Cardiac septum (tissue), 1 donor: ENCODE data around the gene SLC25A26. TPM values are rescaled to one million over a fixed set of nuclear protein-coding genes. Genes with fewer than 3 reads are reported as not detected.

Experiments
- DNase-seq: peaks from one replicate; pipeline ENCODE4 v3.0.0-alpha.2; 2020; ENCODE audit warnings: low spot score
- intact Hi-C: fragments of 100-400 bp; cut with DNase I; formaldehyde crosslinking; loops from one replicate; pipeline ENCODE4 v1.14.0; 2022
- total RNA-seq: library from RNA; stranded (reverse); fragmentation: NEBNext Ultra II Directional; extraction: Animal tissue kit (Norgen Biotek cat#: 25700); gene quantifications from one replicate; pipeline ENCODE4 v1.2.1, GENCODE V29; 2021
- donor health status: DM: no; HTN: no; CAD: no.

SLC25A26 gene
- total RNA-seq, 1 donor from 2014 or later = 18.6 TPM

DNA sequence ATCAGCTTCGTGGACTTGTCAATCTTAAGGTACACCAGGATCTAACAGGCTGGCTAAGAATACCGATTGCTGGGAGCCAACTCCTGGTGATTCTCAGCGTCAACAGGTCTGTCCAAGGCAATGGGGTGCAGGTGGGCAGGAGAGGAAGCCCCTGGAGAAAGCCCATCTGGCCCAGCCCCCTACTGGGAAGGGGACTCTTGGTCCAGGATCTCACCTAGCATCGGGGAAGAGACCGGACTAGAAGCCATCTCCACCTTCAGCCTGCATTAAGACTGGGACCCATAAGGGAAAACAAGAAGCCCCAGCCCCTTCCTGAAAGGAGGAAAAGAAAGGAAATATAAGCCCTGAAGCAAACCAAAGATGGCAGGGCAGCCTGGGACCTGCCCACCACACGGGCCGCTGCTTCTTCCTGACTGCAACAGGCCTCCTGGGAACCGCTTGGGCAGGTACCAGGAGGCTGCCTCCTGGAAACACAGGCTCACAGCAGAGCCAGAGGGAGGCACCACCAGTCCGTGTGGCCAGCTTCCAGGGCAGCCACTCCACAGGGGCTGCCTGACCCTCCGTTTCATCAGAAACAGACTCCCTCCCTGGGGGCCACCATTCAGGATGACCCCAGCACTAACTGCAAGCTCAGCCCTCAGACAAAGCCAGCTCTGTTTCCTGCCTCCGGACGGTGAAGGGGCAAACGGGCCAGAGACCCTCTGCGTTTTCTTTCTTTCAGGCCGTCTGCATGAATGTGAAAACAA, 179.8 kb downstream of the SLC25A26 start:
- intact Hi-C loops = loop anchor here (10.0 kb wide), 1 partner anchor 126 kb away; no protein-coding TSS in a partner anchor
- peak; percentile 58 for DNase-seq

DNA sequence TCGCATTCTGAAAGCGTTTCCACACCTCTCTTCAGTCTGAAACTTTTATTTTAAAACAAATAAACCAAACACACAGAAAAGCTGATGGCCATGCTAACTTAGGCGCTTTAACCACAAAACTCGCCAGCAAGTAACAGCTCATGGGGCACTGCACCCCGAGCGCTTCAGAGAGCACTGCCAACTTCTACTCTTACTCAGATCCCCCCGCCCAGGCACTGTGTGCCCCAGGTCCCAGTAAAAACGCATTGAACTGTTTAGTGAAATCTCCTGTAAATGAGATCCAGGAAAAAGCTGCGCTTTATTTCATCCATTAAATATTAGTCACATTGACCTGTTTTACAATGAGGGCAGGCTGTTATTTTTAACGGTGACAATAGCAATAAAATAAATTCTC, 180.4 kb downstream of the SLC25A26 start:
- intact Hi-C loops = loop anchor here (10.0 kb wide), 1 partner anchor 126 kb away; no protein-coding TSS in a partner anchor
- DNase-seq = peak; percentile 22

DNA sequence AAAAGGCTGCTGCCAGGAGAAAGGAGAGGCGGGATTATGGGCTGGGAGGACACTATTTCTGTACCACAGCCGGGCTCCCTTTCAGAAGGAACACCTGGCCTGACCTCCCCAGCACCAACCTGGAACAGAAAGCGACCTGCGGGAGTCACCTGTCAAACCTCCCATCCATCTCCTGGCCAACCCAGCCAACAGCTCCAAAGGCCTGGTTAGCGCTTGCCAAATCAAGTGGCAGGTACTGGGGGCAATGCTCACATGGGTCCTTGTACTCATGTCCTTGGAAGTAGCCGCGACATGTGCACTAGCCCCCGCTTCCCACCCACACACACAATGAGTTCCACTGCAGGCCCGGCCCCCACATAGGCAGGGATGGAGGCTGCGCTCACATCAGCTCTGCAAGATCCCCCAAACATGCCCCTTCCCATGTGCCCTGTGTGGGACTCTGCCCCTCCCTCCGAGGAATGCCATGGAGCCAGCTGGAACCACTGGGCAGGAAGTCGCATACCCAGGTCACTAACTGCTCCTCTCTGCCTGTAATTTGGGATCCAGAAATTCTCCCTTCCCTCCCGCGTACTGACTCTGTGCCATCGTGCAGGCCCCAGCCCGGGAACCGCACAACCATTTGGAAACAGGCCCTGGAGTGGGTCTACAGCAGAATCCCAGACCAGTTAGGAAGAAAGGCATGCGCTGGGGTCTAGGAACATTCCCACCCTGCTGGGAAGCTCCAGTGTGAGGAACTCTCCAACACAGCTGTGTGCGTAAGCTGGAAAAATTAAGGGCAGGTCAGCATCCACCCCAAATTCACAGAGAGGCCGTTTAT, 181.1 kb downstream of the SLC25A26 start:
- intact Hi-C loops = loop anchor here (10.0 kb wide), 1 partner anchor 127 kb away; no protein-coding TSS in a partner anchor
- DNase-seq = peak; percentile 63

DNA sequence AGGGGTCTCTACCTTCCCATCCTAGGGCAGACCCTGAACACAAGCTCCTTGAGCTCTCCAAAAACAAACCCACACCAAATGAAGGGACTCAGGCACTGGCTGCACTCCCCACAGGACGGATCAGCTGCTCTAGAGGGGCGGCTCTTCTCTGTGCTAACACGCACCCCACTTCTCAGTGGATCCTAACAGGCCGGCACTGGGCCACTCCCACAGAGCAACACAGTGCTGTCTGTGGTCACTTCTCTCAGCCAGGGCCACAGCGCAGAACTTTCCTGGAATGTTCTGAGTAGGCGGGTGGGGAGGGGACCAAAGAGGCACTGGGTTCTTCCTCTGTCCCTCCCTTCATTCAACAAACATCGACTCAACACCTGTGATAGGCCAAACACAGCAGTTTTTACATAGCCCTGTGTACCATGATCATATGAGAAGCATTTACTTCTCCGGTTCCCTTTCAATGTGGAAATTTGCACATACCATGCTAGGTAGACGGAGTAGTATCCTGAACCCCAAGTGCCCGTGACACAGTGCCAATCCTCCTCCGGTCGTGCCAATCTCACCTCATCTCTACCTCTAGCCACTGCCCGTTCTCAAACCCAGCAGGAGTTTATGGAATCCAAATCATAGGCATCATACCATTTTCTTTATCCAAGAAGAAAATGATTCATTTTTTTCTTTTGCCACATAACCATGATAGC, 181.9 kb downstream of the SLC25A26 start:
- peak; percentile 63 for DNase-seq
- intact Hi-C loops = loop anchor here (10.0 kb wide), 1 partner anchor 128 kb away; no protein-coding TSS in a partner anchor

DNA sequence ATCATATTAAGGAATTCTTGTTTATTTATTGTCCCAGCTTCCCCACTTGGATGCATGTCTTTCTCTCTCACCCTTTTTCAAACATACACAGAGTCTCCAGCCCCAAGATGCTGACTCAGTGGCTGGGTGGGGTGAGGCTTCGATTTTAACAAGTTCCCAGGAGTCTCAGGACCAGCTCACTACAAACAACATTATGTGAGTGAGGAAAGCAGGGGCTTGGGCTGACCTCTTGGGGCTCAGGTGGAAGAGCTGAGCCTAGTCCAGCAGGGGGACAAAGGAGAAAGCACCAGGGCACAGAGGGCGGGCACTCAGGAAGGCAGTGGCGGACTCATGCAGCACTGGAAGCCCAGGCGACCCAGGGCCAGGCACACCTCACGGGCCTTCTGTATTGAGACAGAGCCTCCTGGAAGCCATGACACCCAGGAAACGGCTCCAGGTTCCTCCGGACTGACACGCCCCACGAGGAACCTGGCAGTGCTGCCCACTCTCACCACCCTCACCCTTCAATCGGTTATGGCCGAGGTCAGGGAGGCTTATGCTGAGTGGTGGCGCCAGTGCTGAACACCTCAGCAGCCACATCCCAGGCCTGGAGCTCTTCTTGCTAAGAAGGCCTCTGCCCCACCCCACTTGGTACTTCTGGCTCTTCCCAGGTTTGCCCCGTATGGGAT, 182.7 kb downstream of the SLC25A26 start:
- DNase-seq = peak; percentile 71
- intact Hi-C loops = loop anchor here (10.0 kb wide), 1 partner anchor 129 kb away; no protein-coding TSS in a partner anchor

DNA sequence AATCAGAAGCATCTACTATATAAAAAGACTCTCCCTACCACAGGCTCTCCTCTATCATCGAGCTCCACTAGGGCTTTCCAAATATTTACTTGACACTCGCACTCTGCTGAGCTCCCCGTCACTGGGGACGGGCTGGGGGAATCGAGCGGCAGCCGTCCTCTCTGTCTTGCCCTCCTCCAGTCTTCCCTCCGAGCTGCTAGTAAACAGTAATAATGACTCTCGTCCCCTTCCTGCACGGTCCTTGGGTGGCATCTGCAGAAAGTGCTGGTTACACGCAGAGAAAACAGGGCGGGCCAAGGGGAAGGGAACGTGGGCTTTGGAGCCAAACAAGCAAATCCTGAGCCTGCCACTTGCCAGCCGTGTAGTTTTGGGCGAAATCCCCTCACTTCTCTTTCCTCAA, 183.4 kb downstream of the SLC25A26 start:
- intact Hi-C loops = loop anchor here (10.0 kb wide), 1 partner anchor 129 kb away; no protein-coding TSS in a partner anchor
- DNase-seq = peak; percentile 29

DNA sequence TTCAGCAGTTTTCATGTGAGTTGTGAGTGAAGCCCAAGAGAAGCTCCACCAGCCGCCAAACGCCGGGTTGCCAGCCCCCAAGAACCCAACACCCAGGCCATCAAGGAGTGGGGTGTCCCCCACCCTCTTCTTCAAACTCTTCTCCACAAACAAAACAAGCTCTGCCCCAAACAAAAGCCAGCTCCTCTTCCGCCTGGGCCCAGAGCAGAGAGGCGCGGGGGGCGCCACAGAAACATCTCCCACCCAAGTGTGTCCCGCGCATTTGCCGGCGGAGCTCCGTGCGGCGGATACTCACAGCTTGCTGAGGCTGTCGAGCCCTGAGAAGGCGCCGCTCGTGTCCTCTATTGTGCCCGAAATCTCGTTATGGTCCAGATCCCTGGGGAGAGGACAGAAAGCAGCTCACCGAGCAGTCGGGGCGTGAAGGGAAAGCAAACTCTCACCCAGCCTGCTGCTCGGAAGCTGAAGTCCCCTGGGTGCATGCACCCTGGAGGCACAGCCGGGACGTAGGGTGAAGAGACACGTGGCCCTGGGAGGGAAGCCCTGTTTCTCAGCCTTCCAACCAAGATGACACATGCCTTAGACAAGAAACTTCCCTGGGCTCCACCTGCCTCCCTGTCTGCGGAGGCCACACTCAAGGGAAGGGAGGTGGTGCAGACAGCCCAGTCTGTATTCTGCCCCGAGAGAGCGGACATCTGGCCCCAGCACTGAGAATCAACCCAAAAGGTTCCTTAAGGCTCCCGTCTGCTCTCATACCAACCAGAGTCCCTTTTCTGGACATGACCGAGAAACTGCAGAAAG, 184.3 kb downstream of the SLC25A26 start:
- peak; percentile 70 for DNase-seq
- intact Hi-C loops = loop anchor here (5.0 to 10.0 kb wide), 4 partner anchors 37 to 267 kb away; no protein-coding TSS in a partner anchor

DNA sequence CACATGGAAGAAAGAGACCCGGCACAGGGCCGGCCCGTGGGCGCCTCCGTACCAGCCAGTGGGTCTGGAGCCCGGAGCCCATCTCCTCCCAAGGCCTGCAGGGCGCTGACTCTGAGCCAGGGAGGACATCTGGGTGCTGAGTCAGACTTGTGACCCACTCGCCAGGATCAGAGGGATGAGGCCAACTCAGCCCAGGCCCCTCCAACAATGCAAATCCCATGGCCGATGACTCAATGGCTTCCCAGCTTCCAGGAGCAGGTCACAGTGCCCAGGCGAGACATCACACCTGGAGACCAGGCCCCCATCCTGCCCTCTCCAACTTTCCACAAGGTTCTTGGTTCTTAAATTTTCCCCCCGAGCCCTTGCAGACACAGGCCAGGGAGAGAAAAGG, 184.9 kb downstream of the SLC25A26 start:
- DNase-seq = peak; percentile 62
- intact Hi-C loops = loop anchor here (2.0 to 10.0 kb wide), 6 partner anchors 37 to 411 kb away; partner anchors contain the start of gene LRIG1

DNA sequence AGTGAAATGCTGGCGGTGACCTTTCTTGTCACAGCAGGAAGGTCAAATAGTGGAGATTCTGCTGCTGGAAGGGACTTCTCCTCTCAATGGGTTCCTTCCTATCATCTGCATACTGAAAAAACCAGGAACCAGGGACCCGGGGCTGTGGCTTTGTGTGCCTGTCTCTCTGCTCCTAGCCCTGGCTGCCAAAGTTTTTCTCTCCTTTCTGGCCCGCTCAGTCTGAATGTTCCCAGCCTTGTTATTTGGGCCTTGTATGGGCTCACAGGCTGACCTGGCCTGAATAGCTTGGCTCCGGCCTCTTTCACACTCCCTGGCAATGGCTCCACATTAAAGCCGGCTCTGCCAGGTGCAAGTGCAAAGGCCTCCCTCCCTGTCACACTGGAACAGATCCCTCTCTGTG, 185.4 kb downstream of the SLC25A26 start:
- peak; percentile 69 for DNase-seq
- intact Hi-C loops = loop anchor here (2.0 to 10.0 kb wide), 6 partner anchors 36 to 411 kb away; partner anchors contain the start of gene LRIG1

DNA sequence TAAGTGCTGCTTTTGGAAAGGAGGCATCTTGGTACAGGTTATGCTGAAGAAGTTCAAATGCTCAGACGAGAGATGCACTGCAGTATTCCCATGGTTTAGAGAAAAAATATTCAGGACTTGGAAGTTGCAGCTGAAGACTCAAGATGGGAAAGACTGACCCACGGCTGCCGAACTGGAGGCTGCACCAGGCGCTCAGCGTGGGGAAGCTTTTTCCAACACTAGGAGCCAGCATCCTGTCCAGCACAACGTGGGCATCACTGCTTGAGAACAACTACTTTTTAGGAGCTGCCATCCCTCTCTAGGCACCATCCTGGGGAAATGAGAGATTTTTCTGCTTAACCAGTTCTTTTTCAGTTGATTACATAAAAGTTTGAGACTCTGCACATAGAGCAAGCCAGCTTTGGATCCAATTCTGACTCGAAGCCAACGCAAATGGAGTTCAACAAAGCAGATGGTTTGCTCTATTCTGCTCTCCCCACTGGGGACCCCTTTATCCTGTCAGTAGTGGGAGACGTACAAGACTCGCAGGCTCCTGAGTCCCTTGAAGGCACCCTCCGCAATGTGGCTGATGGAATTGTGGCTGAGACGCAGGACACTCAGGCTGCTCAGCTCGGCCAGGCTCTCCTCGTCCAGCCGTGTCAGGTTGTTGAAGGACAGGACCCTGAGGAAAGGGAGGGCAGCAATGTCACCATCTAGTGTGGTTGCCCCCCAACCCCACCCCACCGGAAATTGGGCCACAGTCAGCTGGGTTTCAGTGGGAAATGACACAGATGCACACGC, 186.2 kb downstream of the SLC25A26 start:
- intact Hi-C loops = loop anchor here (2.0 to 10.0 kb wide), 6 partner anchors 35 to 410 kb away; partner anchors contain the start of gene LRIG1

DNA sequence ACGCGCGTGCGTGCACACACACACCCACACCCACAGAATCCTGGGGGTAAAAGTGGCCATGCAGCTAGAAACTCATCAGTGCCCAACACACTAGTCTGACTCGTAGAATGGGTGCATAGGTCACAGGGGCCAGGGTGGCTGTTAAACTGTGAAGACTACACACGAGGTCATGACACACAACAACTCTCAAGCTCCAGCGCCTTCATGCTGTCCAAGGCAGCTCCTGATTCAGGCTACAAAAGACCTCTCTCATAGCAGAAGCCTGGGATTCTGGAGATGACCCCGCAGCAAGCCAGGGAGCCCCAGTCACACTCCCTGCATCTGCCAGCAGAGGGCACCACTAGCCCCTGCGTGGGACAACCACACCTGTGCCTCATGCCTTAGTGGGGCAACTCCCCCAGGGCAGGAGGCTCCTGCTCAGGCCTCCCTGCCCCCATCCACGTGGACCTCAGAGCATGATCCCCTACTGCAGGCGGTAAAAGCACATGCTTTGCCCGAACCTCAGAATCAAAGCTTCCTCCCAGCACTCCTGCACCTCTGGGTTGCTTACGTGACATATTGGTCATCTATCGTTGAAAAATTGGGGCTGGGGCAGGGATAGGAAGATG, 186.9 kb downstream of the SLC25A26 start:
- DNase-seq = peak; percentile 90
- intact Hi-C loops = loop anchor here (2.0 to 10.0 kb wide), 6 partner anchors 35 to 409 kb away; partner anchors contain the start of gene LRIG1

More for the DNA sequence above, 186.2 kb downstream of the SLC25A26 start:
- peak; percentile 61 for DNase-seq

DNA sequence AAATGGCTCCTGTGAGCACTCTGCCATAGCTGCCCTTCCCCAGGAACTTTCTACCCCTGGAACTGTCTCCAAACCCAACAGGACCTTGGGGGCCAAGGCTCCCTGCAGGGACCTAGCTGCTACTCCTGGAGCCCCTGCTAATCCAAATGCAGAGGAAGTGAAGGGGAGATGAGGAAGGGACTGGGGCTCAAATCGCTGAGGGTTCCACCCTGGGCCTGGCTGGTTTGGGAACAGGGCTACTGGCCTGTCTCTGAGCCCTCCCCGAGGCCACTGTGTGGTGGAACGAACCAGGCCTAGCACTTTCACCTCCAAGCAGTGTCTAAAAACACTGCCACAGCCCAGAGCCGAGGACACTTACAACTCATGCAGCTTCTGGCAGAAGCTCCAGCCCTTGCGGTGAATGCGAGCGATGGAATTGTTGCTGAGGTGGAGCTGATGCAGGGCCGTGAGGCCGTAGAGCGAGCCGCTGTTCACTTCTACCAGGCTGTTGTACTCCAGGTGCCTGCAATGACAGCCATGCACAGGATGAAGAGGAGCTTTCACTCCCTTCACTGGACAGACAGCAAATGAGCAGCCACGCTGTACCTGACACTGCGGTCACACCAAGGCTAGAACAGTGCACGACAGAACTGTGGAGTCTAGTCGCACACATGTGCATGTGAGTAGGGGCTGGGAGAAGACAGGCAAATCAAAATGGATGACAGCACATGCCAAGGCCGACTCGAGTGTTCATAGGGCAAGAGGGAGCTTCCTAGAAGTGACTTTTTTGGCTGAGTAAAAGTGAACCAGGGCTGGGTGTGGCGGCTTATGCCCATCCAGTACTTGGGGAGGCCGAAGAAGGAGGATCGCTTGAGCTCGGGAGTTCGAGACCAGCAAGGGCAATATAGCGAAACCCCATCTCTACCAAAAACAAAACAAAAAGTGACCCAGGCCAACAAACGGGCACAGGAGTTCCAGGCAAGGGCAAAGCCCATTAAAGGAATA, 189.3 kb downstream of the SLC25A26 start:
- intact Hi-C loops = loop anchor here (5.0 to 10.0 kb wide), 4 partner anchors 32 to 262 kb away; no protein-coding TSS in a partner anchor
- peak; percentile 71 for DNase-seq

DNA sequence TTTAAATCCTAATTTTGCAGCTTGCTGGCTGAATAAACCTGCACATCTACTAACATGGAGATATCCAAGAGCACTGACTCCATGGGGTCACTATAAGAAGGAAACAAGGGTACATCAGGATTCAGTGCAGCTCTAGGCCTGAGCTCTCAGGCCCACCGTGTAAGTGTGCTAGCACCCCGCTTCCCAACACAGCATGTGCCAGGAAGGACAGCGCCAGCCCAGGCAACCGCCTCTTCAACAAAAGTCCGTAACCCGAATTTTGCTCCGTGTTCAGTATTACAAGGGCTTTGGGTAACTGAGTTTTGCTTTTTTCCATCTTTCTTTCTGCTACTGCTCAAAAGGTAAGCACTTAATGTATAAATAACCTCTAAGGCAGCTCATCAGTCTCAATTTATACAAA, 190.2 kb downstream of the SLC25A26 start:
- peak; percentile 15 for DNase-seq
- intact Hi-C loops = no loop called here

DNA sequence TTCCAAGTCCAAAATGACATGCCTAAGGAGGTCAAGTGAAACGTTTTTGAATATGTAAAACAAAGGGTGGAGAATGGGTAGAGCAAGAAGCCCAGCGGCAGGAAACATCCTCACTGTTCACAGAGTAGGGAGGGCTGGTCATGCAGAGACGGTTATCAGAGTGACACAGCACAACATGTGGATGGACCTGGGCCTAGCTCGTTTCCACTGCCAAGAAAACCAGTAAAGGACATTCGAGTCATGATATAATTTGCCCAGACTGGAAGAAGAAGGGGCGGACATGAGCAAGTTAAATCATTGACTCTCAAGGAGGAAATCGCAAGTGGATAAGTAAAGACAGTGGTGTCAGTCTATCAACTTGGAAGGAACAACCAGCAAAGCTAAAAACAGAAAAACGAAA, 190.7 kb downstream of the SLC25A26 start:
- DNase-seq = peak; percentile 72
- intact Hi-C loops = no loop called here
